Jurkat, Clone E6-1 (cell line): ENCODE measurements around the gene ARHGAP15.

ENCODE experiments used
- DNase-seq: peaks from one replicate; pipeline ENCODE4 v3.0.0-alpha.2; 2011; ENCODE audit warnings: low read depth, low spot score
- H3K4me3 ChIP-seq: 2 replicates; pipeline ENCODE4 v1.5.1; 2011; ENCODE audit warnings: mild to moderate bottlenecking, low read length, control low read depth, moderate library complexity

ARHGAP15 gene

GRCh38 chr2:143481237-143481623 lies 352.0 kb downstream of the ARHGAP15 start:
- DNase-seq = no peak
- H3K4me3 ChIP-seq = no peak overlapping the region

- H3K4me3 ChIP-seq = no peak overlapping the region
- no peak for DNase-seq
Measured at GRCh38 chr2:143481733-143482132, 352.5 kb downstream of the ARHGAP15 start.

GRCh38 chr2:143482316-143482715 lies 353.1 kb downstream of the ARHGAP15 start:
- no peak overlapping the region for H3K4me3 ChIP-seq
- no peak for DNase-seq

- no peak overlapping the region for H3K4me3 ChIP-seq
- no peak for DNase-seq
Measured at GRCh38 chr2:143482771-143483170, 353.6 kb downstream of the ARHGAP15 start.

- no peak for DNase-seq
- H3K4me3 ChIP-seq = no peak overlapping the region
Measured at GRCh38 chr2:143486976-143487375, 357.8 kb downstream of the ARHGAP15 start.

- no peak for DNase-seq
Measured at GRCh38 chr2:143489145-143489544, 359.9 kb downstream of the ARHGAP15 start.

GRCh38 chr2:143491131-143491530 lies 361.9 kb downstream of the ARHGAP15 start:
- DNase-seq = no peak
- H3K4me3 ChIP-seq = no peak overlapping the region

More at GRCh38 chr2:143489145-143489544, 359.9 kb downstream of the ARHGAP15 start:
- H3K4me3 ChIP-seq = no peak overlapping the region

- H3K4me3 ChIP-seq = no peak overlapping the region
- DNase-seq = no peak
Measured at GRCh38 chr2:143493339-143493738, 364.1 kb downstream of the ARHGAP15 start.

GRCh38 chr2:143497726-143498125 lies 368.5 kb downstream of the ARHGAP15 start:
- DNase-seq = no peak
- no peak overlapping the region for H3K4me3 ChIP-seq

- no peak overlapping the region for H3K4me3 ChIP-seq
- DNase-seq = no peak
Measured at GRCh38 chr2:143498496-143498895, 369.3 kb downstream of the ARHGAP15 start.

GRCh38 chr2:143499061-143499460 lies 369.8 kb downstream of the ARHGAP15 start:
- no peak overlapping the region for H3K4me3 ChIP-seq
- no peak for DNase-seq

GRCh38 chr2:143501106-143501676 lies 372.0 kb downstream of the ARHGAP15 start:
- no peak for DNase-seq

GRCh38 chr2:143503280-143503679 lies 374.1 kb downstream of the ARHGAP15 start:
- no peak overlapping the region for H3K4me3 ChIP-seq
- DNase-seq = no peak

More at GRCh38 chr2:143501106-143501676, 372.0 kb downstream of the ARHGAP15 start:
- no peak overlapping the region for H3K4me3 ChIP-seq

- no peak overlapping the region for H3K4me3 ChIP-seq
- no peak for DNase-seq
Measured at GRCh38 chr2:143504397-143504796, 375.2 kb downstream of the ARHGAP15 start.

GRCh38 chr2:143505542-143505941 lies 376.3 kb downstream of the ARHGAP15 start:
- DNase-seq = no peak
- H3K4me3 ChIP-seq = no peak overlapping the region

GRCh38 chr2:143513081-143513480 lies 383.9 kb downstream of the ARHGAP15 start:
- H3K4me3 ChIP-seq = no peak overlapping the region
- peak; percentile 9 for DNase-seq

- no peak overlapping the region for H3K4me3 ChIP-seq
Measured at GRCh38 chr2:143514413-143514812, 385.2 kb downstream of the ARHGAP15 start.

GRCh38 chr2:143515318-143515717 lies 386.1 kb downstream of the ARHGAP15 start:
- DNase-seq = no peak
- no peak overlapping the region for H3K4me3 ChIP-seq

More at GRCh38 chr2:143514413-143514812, 385.2 kb downstream of the ARHGAP15 start:
- no peak for DNase-seq

- no peak for DNase-seq
- no peak overlapping the region for H3K4me3 ChIP-seq
Measured at GRCh38 chr2:143519521-143519920, 390.3 kb downstream of the ARHGAP15 start.

GRCh38 chr2:143521396-143521795 lies 392.2 kb downstream of the ARHGAP15 start:
- DNase-seq = no peak
- H3K4me3 ChIP-seq = no peak overlapping the region

GRCh38 chr2:143522699-143523098 lies 393.5 kb downstream of the ARHGAP15 start:
- no peak overlapping the region for H3K4me3 ChIP-seq
- no peak for DNase-seq
